ENCODE data around the gene ADGRG3. TPM values are rescaled to one million over a fixed set of nuclear protein-coding genes. Genes with fewer than 3 reads are reported as not detected.

Gene ADGRG3
- total and polyA plus RNA-seq, 9 of the 15 experiments (the other 6 are each of a cell fraction or from before 2014, with no cell fraction given): 0.09 to 0.52 (median 0.14) TPM; not detected in 3

DNA sequence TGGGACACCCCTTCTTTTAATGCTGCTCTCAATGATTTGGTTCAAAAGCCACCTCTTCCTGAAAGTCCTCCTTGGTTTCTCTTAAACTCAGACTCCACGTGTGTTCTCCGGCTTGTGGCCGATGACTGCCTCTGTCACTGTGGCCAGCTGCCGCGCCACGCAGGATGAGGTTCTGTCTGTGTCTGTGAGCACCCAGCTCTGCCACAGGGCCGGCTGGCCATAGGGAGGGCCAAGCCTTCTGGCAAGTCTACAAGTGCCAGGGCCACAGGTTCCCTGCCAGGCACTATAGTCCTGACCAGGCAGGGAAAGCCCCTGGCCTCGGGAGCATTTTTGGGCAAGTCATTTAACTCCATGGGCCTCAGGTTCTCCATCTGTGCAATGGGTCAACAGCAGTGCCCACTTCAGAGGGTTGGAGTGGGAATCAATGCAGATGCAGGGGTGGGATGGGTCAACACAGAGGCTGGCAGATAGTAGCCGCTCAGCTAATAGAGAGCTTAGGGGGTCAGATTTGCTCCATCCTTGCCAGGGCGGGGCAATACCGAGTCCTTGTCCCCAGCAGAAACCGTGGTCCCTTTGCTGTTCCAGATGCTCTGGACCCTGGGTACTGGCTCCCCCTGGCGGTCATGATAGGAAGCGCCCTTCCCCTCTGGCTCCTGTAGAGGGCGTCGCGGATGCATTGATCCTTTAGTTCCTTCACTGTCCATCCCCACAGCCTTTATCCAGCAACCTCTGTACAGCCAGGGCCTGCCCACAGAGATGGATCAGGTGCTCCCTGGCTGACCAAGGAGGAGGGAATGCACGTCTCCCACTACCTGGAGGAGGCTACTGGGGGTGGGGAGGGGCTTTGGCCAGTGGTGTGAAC is 19.3 kb upstream of the ADGRG3 start (continued):
- TF ChIP-seq, protein P1, sequence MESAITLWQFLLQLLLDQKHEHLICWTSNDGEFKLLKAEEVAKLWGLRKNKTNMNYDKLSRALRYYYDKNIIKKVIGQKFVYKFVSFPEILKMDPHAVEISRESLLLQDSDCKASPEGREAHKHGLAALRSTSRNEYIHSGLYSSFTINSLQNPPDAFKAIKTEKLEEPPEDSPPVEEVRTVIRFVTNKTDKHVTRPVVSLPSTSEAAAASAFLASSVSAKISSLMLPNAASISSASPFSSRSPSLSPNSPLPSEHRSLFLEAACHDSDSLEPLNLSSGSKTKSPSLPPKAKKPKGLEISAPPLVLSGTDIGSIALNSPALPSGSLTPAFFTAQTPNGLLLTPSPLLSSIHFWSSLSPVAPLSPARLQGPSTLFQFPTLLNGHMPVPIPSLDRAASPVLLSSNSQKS (CRISPR knock-in tag; IDR thresholded peaks at IDR 0.05): no peak
- TF ChIP-seq HMG20B (CRISPR knock-in tag; IDR thresholded peaks at IDR 0.05): no peak
- no peak for TF ChIP-seq HMGN3 (IDR thresholded peaks at IDR 0.05; ENCODE audit: borderline replicate concordance, extremely low read depth, insufficient read length, low read depth, low read length)
- TF ChIP-seq NRF1 (conservative IDR thresholded peaks at IDR 0.05 in 1 of 2, IDR thresholded peaks at IDR 0.05 in 1 of 2): no peak
- TF ChIP-seq THRAP3 (IDR thresholded peaks at IDR 0.05; ENCODE audit: borderline replicate concordance): no peak
- TF ChIP-seq HMG20A (CRISPR knock-in tag; conservative IDR thresholded peaks at IDR 0.05): no peak
- no peak for TF ChIP-seq IRF9 (tag; IDR thresholded peaks at IDR 0.05)
- TF ChIP-seq MTA1 (IDR thresholded peaks at IDR 0.05; ENCODE audit: borderline replicate concordance): no peak
- TF ChIP-seq ERF (CRISPR knock-in tag; IDR thresholded peaks at IDR 0.05): no peak
- TF ChIP-seq STAT5A (IDR thresholded peaks at IDR 0.05; ENCODE audit: borderline replicate concordance, low read length): no peak; the same call in 1 of the 2 replicates
- TF ChIP-seq NCOA6 (IDR thresholded peaks at IDR 0.05): no peak
- no peak for TF ChIP-seq ZC3H8 (IDR thresholded peaks at IDR 0.05)
- TF ChIP-seq ZNF384 (IDR thresholded peaks at IDR 0.05; ENCODE audit: low read depth, low read length): peak; percentile 40; the same call in 1 of the 2 replicates
- TF ChIP-seq RBM34 (IDR thresholded peaks at IDR 0.05; ENCODE audit: borderline replicate concordance, insufficient read depth, low read length): no peak
- TF ChIP-seq CHD7 (IDR thresholded peaks at IDR 0.05; ENCODE audit: low read depth, low read length): no peak
